HepG2 (cell line): ENCODE measurements around the gene PARK7. TPM values are rescaled to one million over a fixed set of nuclear protein-coding genes. Genes with fewer than 3 reads are reported as not detected.

Experiments
- BHLHE40 ChIP-seq: IDR thresholded peaks from 2 replicates; pipeline ENCODE4 v1.6.1; 2011; ENCODE audit warnings: low read length, improper control_type of control experiment
- FOXM1 ChIP-seq: sonication (generic); formaldehyde crosslinking; IDR thresholded peaks from 2 replicates; pipeline ENCODE4 v1.5.0; 2020; ENCODE audit warnings: missing genetic modification reagents
- GTF3A ChIP-seq: sonication (generic); formaldehyde crosslinking; conservative IDR thresholded peaks from 2 replicates; pipeline ENCODE4 v1.4.0; 2020; ENCODE audit warnings: mild to moderate bottlenecking, missing genetic modification reagents
- MAZ ChIP-seq, 2 experiments: sonication (generic) in 1 of 2; formaldehyde crosslinking in 1 of 2; IDR thresholded peaks; 2 replicates each; pipeline versions ENCODE4 v1.5.0 to v1.6.1; 2012 to 2020; ENCODE audit warnings: low read depth in 2 of 2, mild to moderate bottlenecking in 2 of 2, borderline replicate concordance in 1 of 2, improper control_type of control experiment in 1 of 2, low read length in 1 of 2, missing genetic modification reagents in 1 of 2, moderate library complexity in 1 of 2
- MTF1 ChIP-seq: sonication (generic); formaldehyde crosslinking; IDR thresholded peaks from 2 replicates; pipeline ENCODE4 v1.5.0; 2020; ENCODE audit warnings: missing genetic modification reagents
- MTF2 ChIP-seq: sonication (generic); formaldehyde crosslinking; IDR thresholded peaks from 2 replicates; pipeline ENCODE4 v1.5.0; 2020; ENCODE audit warnings: missing genetic modification reagents, borderline replicate concordance
- NFE2L1 ChIP-seq: sonication (generic); formaldehyde crosslinking; IDR thresholded peaks from 2 replicates; pipeline ENCODE4 v1.4.0; 2020; ENCODE audit warnings: missing genetic modification reagents, mild to moderate bottlenecking, borderline replicate concordance
- NR2C2 ChIP-seq: sonication (generic); formaldehyde crosslinking; IDR thresholded peaks from 2 replicates; pipeline ENCODE4 v1.4.0; 2020; ENCODE audit warnings: missing genetic modification reagents, mild to moderate bottlenecking, moderate library complexity, borderline replicate concordance
- NR3C1 ChIP-seq: sonication (generic); formaldehyde crosslinking; IDR thresholded peaks from 2 replicates; pipeline ENCODE4 v1.4.0; 2020; ENCODE audit warnings: missing genetic modification reagents
- PRPF4 ChIP-seq: fragments of 200-400 bp; formaldehyde crosslinking; IDR thresholded peaks from 2 replicates; pipeline ENCODE4 v1.6.1; 2016; ENCODE audit warnings: low read length, low read depth; ENCODE audit not compliant: poor library complexity, severe bottlenecking
- SETDB1 ChIP-seq: sonication (generic); formaldehyde crosslinking; IDR thresholded peaks from 2 replicates; pipeline ENCODE4 v1.5.1; 2020; ENCODE audit warnings: missing genetic modification reagents, mild to moderate bottlenecking, borderline replicate concordance
- SNAI1 ChIP-seq: sonication (generic); formaldehyde crosslinking; IDR thresholded peaks from 2 replicates; pipeline ENCODE4 v1.5.0; 2020; ENCODE audit warnings: mild to moderate bottlenecking, missing genetic modification reagents, borderline replicate concordance
- ZNF530 ChIP-seq: sonication (generic); formaldehyde crosslinking; IDR thresholded peaks from 2 replicates; pipeline ENCODE4 v1.5.0; 2020; ENCODE audit warnings: low read depth, mild to moderate bottlenecking, missing genetic modification reagents
- ZNF598 ChIP-seq: sonication (generic); formaldehyde crosslinking; IDR thresholded peaks from 2 replicates; pipeline ENCODE4 v1.5.1; 2020; ENCODE audit warnings: mild to moderate bottlenecking, missing genetic modification reagents, borderline replicate concordance
- ZNF773 ChIP-seq: sonication (generic); formaldehyde crosslinking; IDR thresholded peaks from 2 replicates; pipeline ENCODE4 v1.4.0; 2020; ENCODE audit warnings: missing genetic modification reagents, borderline replicate concordance
- polyA plus RNA-seq, 8 experiments: library from polyadenylated mRNA; depleted of rRNA in 3 of 8; stranded (reverse) in 7 of 8; unstranded in 1 of 8; fragments of >200 nt; fragmentation: Illumina TruSeq in 4 of 8; extraction: Trizol in 4 of 8; gene quantifications; 2 replicates each; pipeline versions ENCODE4 v1.2.1 to v1.2.3, GENCODE V29; 2011 to 2016; ENCODE audit warnings: low read depth in 4 of 8, missing spikeins in 1 of 8, mixed read lengths in 1 of 8; ENCODE audit not compliant: insufficient read depth in 1 of 8
- total RNA-seq, 5 experiments: library from RNA; depleted of rRNA; stranded (reverse); fragments of >200 nt; fragmentation: Illumina TruSeq; extraction: Trizol; gene quantifications; 2 replicates each; pipeline ENCODE4 v1.2.3, GENCODE V29; 2016; ENCODE audit warnings: low read depth in 1 of 5
- TF ChIP-seq, protein P1 (sequence below): sonication (generic); formaldehyde crosslinking; IDR thresholded peaks from 2 replicates; pipeline ENCODE4 v1.4.0; 2020; ENCODE audit warnings: missing genetic modification reagents
- TF ChIP-seq, protein P2 (sequence below): sonication (generic); formaldehyde crosslinking; IDR thresholded peaks from 2 replicates; pipeline ENCODE4 v1.9.0; 2021; ENCODE audit warnings: missing genetic modification reagents, borderline replicate concordance

PARK7 gene
- total and polyA plus RNA-seq, 2 of the 13 experiments (the other 11 are each of a cell fraction or from before 2014, with no cell fraction given), result 212 to 296 TPM

DNA sequence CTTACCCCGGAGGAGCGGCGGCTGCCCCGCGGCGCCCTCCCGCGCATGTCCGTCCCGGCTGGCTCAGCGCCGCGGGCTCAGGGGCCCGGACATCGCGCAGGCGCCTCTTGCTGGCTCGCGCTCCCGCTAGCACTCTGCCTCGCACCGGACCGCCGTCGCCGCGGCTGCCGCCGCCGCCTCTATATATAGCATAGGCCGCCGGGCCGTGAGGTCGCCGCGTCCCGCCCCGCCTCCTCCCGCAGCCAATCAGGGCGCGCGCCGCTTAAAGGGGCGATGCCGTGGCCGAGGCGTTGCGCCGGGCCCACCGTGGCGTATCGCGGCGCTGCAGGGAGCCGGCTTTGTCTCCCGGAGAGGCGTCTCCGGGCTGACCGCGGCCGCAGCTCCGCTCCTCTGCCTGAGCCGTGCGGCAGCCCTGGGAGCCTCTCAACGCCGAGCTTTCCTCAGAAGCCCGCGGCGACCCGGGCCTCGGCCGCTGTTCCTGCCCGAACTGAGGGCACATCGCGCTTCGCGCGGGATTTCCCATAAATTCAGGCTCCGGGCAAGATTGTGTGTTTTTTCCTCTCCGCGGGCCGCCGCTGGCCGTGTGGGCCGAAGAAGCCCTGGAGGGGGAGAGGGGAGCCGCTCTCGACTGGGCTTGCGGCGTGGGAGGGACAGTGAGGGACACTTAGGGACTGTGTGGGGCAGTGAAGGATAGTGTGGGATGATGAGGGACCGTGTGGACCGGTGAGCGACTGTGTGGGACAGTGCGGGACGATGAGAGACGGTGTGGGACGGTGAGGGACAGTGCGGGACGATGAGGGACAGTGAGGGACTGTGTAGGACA is 64.9 kb downstream of the PARK7 start, which contains the start of gene ERRFI1 (continued):
- TF ChIP-seq, protein P1, sequence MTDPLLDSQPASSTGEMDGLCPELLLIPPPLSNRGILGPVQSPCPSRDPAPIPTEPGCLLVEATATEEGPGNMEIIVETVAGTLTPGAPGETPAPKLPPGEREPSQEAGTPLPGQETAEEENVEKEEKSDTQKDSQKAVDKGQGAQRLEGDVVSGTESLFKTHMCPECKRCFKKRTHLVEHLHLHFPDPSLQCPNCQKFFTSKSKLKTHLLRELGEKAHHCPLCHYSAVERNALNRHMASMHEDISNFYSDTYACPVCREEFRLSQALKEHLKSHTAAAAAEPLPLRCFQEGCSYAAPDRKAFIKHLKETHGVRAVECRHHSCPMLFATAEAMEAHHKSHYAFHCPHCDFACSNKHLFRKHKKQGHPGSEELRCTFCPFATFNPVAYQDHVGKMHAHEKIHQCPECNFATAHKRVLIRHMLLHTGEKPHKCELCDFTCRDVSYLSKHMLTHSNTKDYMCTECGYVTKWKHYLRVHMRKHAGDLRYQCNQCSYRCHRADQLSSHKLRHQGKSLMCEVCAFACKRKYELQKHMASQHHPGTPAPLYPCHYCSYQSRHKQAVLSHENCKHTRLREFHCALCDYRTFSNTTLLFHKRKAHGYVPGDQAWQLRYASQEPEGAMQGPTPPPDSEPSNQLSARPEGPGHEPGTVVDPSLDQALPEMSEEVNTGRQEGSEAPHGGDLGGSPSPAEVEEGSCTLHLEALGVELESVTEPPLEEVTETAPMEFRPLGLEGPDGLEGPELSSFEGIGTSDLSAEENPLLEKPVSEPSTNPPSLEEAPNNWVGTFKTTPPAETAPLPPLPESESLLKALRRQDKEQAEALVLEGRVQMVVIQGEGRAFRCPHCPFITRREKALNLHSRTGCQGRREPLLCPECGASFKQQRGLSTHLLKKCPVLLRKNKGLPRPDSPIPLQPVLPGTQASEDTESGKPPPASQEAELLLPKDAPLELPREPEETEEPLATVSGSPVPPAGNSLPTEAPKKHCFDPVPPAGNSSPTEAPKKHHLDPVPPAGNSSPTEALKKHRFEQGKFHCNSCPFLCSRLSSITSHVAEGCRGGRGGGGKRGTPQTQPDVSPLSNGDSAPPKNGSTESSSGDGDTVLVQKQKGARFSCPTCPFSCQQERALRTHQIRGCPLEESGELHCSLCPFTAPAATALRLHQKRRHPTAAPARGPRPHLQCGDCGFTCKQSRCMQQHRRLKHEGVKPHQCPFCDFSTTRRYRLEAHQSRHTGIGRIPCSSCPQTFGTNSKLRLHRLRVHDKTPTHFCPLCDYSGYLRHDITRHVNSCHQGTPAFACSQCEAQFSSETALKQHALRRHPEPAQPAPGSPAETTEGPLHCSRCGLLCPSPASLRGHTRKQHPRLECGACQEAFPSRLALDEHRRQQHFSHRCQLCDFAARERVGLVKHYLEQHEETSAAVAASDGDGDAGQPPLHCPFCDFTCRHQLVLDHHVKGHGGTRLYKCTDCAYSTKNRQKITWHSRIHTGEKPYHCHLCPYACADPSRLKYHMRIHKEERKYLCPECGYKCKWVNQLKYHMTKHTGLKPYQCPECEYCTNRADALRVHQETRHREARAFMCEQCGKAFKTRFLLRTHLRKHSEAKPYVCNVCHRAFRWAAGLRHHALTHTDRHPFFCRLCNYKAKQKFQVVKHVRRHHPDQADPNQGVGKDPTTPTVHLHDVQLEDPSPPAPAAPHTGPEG, result peak; percentile 68; the same call in 1 of the 2 replicates
- TF ChIP-seq ZNF773 (CRISPR knock-in tag) (peak; percentile 84; the same call in 1 of the 2 replicates), ZNF530 (CRISPR knock-in tag) (no peak), SNAI1 (CRISPR knock-in tag) (0 out of 2 replicates have a peak, but pooled peaks have one; percentile 17), MTF2 (no peak), NR2C2 (CRISPR knock-in tag) (peak; percentile 65), SETDB1 (no peak), FOXM1 (CRISPR knock-in tag) (no peak), BHLHE40 (no peak), NFE2L1 (CRISPR knock-in tag) (peak; percentile 61; the same call in 1 of the 2 replicates), GTF3A (CRISPR knock-in tag) (no peak), MTF1 (CRISPR knock-in tag) (0 out of 2 replicates have a peak, but pooled peaks have one; percentile 13), ZNF598 (CRISPR knock-in tag) (0 out of 2 replicates have a peak, but pooled peaks have one; percentile 5), MAZ (IDR thresholded peaks at IDR 0.05; ENCODE audit: borderline replicate concordance, low read depth, low read length) (no peak), MAZ (CRISPR knock-in tag; IDR thresholded peaks at IDR 0.05; ENCODE audit: low read depth) (peak; percentile 61), NR3C1 (no peak), PRPF4 (no peak)
- TF ChIP-seq, protein P2, sequence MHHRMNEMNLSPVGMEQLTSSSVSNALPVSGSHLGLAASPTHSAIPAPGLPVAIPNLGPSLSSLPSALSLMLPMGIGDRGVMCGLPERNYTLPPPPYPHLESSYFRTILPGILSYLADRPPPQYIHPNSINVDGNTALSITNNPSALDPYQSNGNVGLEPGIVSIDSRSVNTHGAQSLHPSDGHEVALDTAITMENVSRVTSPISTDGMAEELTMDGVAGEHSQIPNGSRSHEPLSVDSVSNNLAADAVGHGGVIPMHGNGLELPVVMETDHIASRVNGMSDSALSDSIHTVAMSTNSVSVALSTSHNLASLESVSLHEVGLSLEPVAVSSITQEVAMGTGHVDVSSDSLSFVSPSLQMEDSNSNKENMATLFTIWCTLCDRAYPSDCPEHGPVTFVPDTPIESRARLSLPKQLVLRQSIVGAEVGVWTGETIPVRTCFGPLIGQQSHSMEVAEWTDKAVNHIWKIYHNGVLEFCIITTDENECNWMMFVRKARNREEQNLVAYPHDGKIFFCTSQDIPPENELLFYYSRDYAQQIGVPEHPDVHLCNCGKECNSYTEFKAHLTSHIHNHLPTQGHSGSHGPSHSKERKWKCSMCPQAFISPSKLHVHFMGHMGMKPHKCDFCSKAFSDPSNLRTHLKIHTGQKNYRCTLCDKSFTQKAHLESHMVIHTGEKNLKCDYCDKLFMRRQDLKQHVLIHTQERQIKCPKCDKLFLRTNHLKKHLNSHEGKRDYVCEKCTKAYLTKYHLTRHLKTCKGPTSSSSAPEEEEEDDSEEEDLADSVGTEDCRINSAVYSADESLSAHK (CRISPR knock-in tag), result no peak
